MCF 10A (cell line): ENCODE measurements around the gene RPS6KC1. TPM values are rescaled to one million over a fixed set of nuclear protein-coding genes. Genes with fewer than 3 reads are reported as not detected.
"Not testable (repeated sequence)": the region's sequence is repeated elsewhere in the genome, so short reads cannot be mapped to it uniquely, and the experiment has no call there.

Source experiments
- BruUV-seq: library from RNA; stranded (reverse); fragments of 400-500 nt; replicated peaks from 2 replicates; lab custom pipeline; 2021; lab: Mats Ljungman, UMichigan
- CTCF ChIA-PET: fragments of 300-600 bp; sonication (Branson Sonifier 250); formaldehyde crosslinking; extraction: SDS; loops from one replicate; lab custom pipeline; 2021; ENCODE audit warnings: antibody characterized with exemption, inconsistent platforms; lab: Yijun Ruan, JAX
- POLR2A ChIA-PET: fragments of 300-600, 350-650 bp; sonication (Branson Sonifier 250); formaldehyde crosslinking; extraction: SDS; loops from one replicate; lab custom pipeline; 2020; ENCODE audit warnings: antibody characterized with exemption, inconsistent platforms; lab: Yijun Ruan, JAX
- DNase-seq: peaks from one replicate; pipeline ENCODE4 v3.0.0-alpha.2; 2018; ENCODE audit not compliant: unreplicated experiment
- H3K27ac Mint-ChIP-seq: one replicate; pipeline ENCODE4 v1.8.0; 2022; ENCODE audit warnings: mild to moderate bottlenecking, low read depth, mixed read lengths; ENCODE audit not compliant: unreplicated experiment
- H3K27me3 Mint-ChIP-seq: one replicate; pipeline ENCODE4 v1.8.0; 2022; ENCODE audit warnings: mixed read lengths; ENCODE audit not compliant: insufficient read depth, unreplicated experiment
- H3K36me3 Mint-ChIP-seq: one replicate; pipeline ENCODE4 v1.8.0; 2022; ENCODE audit warnings: mild to moderate bottlenecking, moderate library complexity, mixed read lengths; ENCODE audit not compliant: insufficient read depth, unreplicated experiment
- H3K4me1 Mint-ChIP-seq: one replicate; pipeline ENCODE4 v1.8.0; 2022; ENCODE audit warnings: mixed read lengths; ENCODE audit not compliant: insufficient read depth, unreplicated experiment
- H3K4me3 Mint-ChIP-seq: one replicate; pipeline ENCODE4 v1.8.0; 2022; ENCODE audit warnings: mild to moderate bottlenecking, moderate library complexity, mixed read lengths; ENCODE audit not compliant: unreplicated experiment
- H3K9me3 Mint-ChIP-seq: one replicate; pipeline ENCODE4 v1.8.0; 2022; ENCODE audit warnings: mixed read lengths; ENCODE audit not compliant: unreplicated experiment
- intact Hi-C: fragments of 100-400 bp; cut with micrococcal nuclease; formaldehyde crosslinking; loops from 2 replicates; pipeline ENCODE4 v1.14.1; 2022
- total RNA-seq: library from RNA; stranded (reverse); gene quantifications from 2 replicates; pipeline ENCODE4 v1.2.3, GENCODE V29; 2022
- TF ChIP-seq, protein P1 (sequence below): fragments of 200-600 bp; IDR thresholded peaks from one replicate; pipeline ENCODE4 v1.8.0; 2022; ENCODE audit warnings: antibody characterized with exemption, mild to moderate bottlenecking; ENCODE audit not compliant: unreplicated experiment

The RPS6KC1 gene
- total RNA-seq, 1 experiment from 2014 or later = 24.5 TPM

- TF ChIP-seq, protein P1, sequence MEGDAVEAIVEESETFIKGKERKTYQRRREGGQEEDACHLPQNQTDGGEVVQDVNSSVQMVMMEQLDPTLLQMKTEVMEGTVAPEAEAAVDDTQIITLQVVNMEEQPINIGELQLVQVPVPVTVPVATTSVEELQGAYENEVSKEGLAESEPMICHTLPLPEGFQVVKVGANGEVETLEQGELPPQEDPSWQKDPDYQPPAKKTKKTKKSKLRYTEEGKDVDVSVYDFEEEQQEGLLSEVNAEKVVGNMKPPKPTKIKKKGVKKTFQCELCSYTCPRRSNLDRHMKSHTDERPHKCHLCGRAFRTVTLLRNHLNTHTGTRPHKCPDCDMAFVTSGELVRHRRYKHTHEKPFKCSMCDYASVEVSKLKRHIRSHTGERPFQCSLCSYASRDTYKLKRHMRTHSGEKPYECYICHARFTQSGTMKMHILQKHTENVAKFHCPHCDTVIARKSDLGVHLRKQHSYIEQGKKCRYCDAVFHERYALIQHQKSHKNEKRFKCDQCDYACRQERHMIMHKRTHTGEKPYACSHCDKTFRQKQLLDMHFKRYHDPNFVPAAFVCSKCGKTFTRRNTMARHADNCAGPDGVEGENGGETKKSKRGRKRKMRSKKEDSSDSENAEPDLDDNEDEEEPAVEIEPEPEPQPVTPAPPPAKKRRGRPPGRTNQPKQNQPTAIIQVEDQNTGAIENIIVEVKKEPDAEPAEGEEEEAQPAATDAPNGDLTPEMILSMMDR = no peak
- no peak overlapping the region for H3K4me3 Mint-ChIP-seq
- no peaks in the 10 kb centered on the region for H3K4me1 Mint-ChIP-seq
- DNase-seq = no peak
- no peaks in the 10 kb centered on the region for H3K36me3 Mint-ChIP-seq
- no TSS peak for BruUV-seq
- intact Hi-C loops = no loop called here
- CTCF ChIA-PET = interaction anchor here (0.6 to 1.7 kb wide), 3 partner anchors 9 to 17 kb away, joined by 3 to 4 read pairs (median 3); no protein-coding TSS in a partner anchor
- POLR2A ChIA-PET = no interaction called here
- H3K9me3 Mint-ChIP-seq = peaks cover 8% of the 10 kb centered on the region
- no peaks in the 10 kb centered on the region for H3K27me3 Mint-ChIP-seq
- H3K27ac Mint-ChIP-seq = no peak overlapping the region
Observed at GRCh38 chr1:213296558-213296957, 245.5 kb downstream of the RPS6KC1 start.

GRCh38 chr1:213297021-213297420 lies 246.0 kb downstream of the RPS6KC1 start:
- BruUV-seq = no TSS peak
- Mint-ChIP-seq H3K4me3 (no peak overlapping the region), H3K27ac (no peak overlapping the region), H3K4me1 (no peaks in the 10 kb centered on the region), H3K9me3 (peaks cover 8% of the 10 kb centered on the region), H3K36me3 (no peaks in the 10 kb centered on the region), H3K27me3 (no peaks in the 10 kb centered on the region)
- ChIA-PET CTCF (interaction anchor here (0.6 to 1.7 kb wide), 4 partner anchors 10 to 52 kb away, joined by 3 to 4 read pairs (median 3); no protein-coding TSS in a partner anchor), POLR2A (no interaction called here)
- DNase-seq = no peak
- TF ChIP-seq, protein P1 = no peak
- intact Hi-C loops = no loop called here

DNA sequence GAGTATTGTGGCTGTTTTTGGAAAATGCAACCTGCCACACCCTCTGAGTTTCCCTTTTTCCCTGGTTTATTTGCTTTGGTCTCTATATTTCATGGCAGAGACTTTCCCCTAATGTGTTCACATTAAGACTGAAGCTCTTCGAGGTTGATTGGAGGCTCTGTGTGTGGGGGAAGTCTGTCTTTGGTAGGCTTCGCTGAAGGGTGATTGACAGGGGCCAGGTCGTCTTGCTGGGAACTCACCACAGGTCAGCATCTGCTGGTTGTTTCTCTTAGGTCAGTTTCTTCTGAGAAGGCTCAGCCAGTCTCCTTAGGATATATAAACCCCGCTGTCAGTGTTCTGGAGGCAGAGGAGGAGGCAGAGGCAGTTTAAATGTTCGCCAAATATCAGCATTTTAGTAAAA lies 249.4 kb downstream of the RPS6KC1 start:
- no TSS peak for BruUV-seq
- TF ChIP-seq, protein P1 = no peak
- no peak overlapping the region for H3K27ac Mint-ChIP-seq

DNA sequence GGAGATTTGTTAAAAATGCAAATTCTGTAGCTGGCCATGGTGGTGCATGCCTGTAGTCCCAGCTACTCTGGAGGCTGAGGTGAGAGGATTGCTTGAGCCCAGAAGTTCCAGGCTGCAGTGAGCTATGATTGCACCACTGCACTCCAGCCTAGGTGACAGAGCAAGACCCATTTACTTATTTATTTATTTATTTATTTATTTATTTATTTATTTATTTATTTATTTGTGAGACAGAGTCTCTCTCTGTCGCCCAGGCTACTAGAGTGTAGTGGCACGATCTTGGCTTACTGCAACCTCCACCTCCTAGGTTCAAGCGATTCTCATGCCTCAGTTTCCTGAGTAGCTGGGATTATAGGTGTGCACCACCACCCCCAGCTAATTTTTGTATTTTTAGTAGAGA lies 250.5 kb downstream of the RPS6KC1 start:
- DNase-seq, H3K4me3 Mint-ChIP-seq, H3K27ac Mint-ChIP-seq, H3K4me1 Mint-ChIP-seq, intact Hi-C loops, BruUV-seq, H3K27me3 Mint-ChIP-seq, POLR2A ChIA-PET, H3K9me3 Mint-ChIP-seq, H3K36me3 Mint-ChIP-seq: not testable (repeated sequence)
- CTCF ChIA-PET = interaction anchor here (0.8 kb wide), 1 partner anchor 17 kb away, joined by 3 read pairs; no protein-coding TSS in a partner anchor

More for the DNA sequence above, 249.4 kb downstream of the RPS6KC1 start:
- H3K36me3 Mint-ChIP-seq = no peaks in the 10 kb centered on the region
- H3K4me3 Mint-ChIP-seq = no peak overlapping the region
- H3K9me3 Mint-ChIP-seq = peaks cover 8% of the 10 kb centered on the region
- intact Hi-C loops = no loop called here
- H3K4me1 Mint-ChIP-seq = no peaks in the 10 kb centered on the region
- CTCF ChIA-PET = interaction anchor here (0.8 kb wide), 1 partner anchor 16 kb away, joined by 3 read pairs; no protein-coding TSS in a partner anchor
- DNase-seq = no peak
- POLR2A ChIA-PET = interaction anchor here (0.7 kb wide), 1 partner anchor 317 kb away, joined by 3 read pairs; no protein-coding TSS in a partner anchor
- H3K27me3 Mint-ChIP-seq = no peaks in the 10 kb centered on the region
